A673 (cell line): ENCODE data around the gene TMEFF1.

Experiments
- CTCF ChIP-seq: fragments of 300-800, 200-600 bp; sonication (generic); conservative IDR thresholded peaks from 2 replicates; pipeline ENCODE4 v1.5.1; 2017; ENCODE audit warnings: low read depth, mild to moderate bottlenecking, antibody characterized with exemption, low read length, moderate library complexity, mixed read lengths
- EZH2 ChIP-seq: fragments of 200-600 bp; sonication (generic); IDR thresholded peaks from 2 replicates; pipeline ENCODE4 v1.6.1; 2017; ENCODE audit warnings: borderline replicate concordance, low read depth, mild to moderate bottlenecking, mixed read lengths, antibody characterized with exemption, low read length; ENCODE audit not compliant: poor library complexity, severe bottlenecking

- TF ChIP-seq CTCF (no peak), EZH2 (no peak)
Measured at GRCh38 chr9:100465274-100465673, 7.7 kb upstream of the TMEFF1 start.
